GM18498 (cell line): ENCODE results near the gene TMEM143.

Experiments used
- ATAC-seq: cut with Tn5 transposase; IDR thresholded peaks from one replicate; pipeline ENCODE4 v1.9.1; 2021; ENCODE audit warnings: mild to moderate bottlenecking, moderate library complexity; ENCODE audit not compliant: unreplicated experiment

TMEM143 gene

GRCh38 chr19:48361912-48362311, 1.8 kb downstream of the TMEM143 start:
- ATAC-seq, result no peak

GRCh38 chr19:48359123-48359522, 4.6 kb downstream of the TMEM143 start:
- no peak for ATAC-seq

GRCh38 chr19:48355365-48355954, 8.3 kb downstream of the TMEM143 start:
- ATAC-seq, result no peak

DNA sequence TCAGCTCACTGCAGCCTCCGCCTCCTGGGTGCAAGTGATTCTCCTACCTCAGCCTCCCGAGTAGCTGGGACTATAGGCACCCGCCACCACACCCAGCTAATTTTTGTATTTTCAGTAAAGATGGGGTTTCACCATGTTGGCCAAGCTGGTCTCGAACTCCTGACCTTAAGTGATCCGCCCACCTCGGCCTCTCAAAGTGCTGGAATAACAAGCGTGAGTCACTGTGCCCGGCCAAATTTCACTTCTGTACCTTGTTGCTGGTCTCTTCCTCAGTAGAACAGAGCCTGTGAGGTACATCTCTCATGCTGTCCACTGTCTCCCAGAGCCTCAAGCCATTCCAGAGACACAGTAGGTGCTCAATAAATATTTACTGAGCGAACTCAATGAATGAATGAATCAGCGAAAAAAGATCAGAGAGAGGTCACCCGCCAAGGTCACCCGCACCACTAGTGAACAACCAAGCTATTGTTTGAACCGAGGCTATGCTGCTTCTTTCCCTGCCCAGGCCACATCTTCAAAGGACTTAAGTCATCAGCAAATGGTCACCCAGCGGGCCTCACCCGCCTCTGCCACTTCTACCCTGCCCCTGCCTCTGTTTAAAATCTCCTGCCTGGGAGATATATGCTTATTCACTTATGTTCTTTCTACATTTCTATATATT, 9.3 kb downstream of the TMEM143 start:
- ATAC-seq, result no peak

- ATAC-seq, result no peak
Observed at GRCh38 chr19:48353677-48354076, 10.1 kb downstream of the TMEM143 start.

DNA sequence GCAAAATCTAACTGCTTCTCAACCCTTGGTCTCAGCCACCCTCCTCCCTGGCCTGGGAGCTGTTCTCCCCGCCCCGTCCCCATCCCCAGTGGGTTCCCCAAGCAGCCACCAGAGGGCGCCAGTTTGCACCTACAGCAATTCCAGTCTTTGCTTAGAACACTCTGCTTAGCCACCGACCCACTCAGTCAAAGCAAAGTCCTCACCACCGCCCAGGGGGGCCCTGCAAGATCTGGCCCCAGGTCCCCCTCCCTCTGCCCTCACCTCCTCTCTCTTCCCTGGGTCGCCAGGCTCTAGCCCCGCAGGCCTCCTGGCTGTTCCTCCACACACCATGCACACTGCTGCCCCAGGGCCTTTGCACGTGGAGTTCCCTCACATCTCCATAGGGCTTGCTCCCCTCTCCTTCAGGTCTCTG, 12.4 kb downstream of the TMEM143 start:
- ATAC-seq, result no peak

DNA sequence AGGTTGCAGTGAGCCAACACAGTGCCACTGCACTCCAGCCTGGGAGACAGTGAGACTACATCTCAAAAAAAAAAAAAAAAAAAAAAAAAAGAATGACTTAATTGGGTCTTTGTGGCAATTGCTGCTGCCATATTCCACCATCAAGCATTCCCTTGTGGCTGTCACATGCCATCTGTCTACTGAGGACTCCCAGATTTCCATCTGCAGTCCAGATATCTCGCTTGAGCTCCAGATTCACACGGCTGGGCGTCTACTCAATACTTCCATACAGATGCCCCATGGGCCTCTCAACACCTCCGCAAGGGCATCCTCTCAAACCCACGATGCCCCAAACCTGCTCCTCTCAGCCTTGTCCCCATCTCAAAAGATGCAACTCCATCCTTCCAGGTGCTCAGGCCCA, 12.9 kb downstream of the TMEM143 start:
- ATAC-seq, result no peak

DNA sequence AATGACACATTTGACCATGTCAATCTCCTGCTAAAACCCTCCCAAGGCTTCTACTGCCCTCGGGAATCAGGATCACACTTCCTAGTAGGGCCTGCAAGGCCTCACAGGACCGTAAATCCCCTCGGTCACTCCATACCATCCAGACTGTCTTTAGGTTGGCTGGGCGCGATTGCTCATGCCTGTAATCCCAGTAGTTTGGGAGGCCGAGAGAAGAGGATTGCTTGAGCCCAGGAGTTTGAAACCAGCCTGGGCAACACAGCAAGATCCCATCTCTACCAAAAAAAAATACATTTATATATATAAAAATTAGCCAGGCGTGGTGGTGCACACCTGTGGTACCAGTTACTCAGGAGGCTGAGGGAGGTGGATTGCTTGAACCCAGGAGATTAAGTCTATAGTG, 15.0 kb downstream of the TMEM143 start:
- no peak for ATAC-seq

DNA sequence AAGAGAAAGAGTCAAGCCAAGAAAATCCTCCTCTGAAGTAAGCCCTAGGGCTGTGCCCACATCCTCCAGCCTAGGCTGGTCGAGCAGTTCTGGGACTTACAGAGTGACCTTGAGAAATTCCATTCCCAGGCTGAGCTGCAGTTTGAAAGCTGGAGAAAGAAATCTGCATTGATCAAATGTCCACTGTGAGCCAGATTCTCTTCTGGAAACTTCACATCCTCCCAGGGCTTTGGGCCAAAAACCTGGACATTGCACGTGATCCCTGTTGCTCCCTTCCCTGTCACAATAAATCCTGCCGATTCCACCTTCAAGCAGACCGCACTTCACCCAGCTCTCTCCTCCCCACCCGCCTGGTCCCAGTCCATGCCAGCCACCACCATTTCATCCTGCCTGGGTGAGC, 15.7 kb downstream of the TMEM143 start:
- ATAC-seq, result no peak

DNA sequence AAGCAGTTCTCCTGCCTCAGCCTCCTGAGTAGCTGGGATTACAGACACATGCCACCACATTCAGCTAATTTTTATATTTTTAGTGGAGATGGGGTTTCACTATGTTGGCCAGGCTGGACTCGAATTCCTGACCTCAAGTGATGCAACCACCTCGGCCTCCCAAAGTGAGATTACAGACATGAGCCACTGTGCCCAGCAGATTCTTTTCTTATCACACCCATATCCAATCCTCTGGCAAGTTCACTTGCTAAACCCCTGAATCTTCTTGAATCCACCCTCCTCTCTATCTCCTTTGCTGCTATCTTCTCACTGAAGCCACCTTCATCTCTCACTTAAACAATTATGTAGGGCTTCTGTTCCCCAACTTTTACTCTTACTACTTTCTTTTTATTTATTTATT, 17.5 kb downstream of the TMEM143 start:
- no peak for ATAC-seq

DNA sequence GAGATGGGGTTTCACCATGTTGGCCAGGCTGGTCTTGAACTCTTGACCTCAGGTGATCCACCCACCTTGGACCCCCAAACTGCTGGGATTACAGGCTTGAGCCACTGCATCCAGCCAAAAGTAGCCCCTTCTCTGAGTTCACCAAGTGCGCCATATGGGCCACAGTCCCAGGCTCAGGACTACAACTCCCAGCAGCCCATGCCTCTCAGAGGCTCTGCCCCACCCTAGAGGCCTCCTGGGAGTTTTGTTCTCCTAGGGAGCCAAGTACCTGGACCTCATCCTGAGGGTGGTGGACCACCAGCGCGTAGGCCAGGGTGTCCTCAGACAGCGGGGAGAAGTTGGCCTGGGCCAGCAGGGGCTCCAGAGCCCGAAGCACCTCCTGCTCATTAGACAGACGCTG, 18.8 kb downstream of the TMEM143 start:
- no peak for ATAC-seq

- no peak for ATAC-seq
Observed at GRCh38 chr19:48342841-48343540, 20.7 kb downstream of the TMEM143 start.

DNA sequence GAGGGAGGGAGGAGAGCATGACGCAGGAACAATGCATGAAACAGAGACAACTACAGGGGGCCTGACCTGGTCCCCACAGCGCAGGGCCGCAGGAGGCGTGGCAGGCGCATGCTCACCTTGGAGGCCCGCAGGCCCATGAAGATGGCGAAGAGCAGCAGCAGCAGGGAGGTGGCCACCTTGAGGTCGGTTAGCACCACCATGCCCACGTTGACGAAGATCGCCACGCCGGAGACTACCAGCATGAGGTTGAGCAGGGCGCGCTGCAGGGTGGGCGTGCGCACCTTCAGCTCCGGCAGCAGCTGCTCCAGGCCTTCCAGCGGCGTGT, 21.4 kb downstream of the TMEM143 start:
- no peak for ATAC-seq

- ATAC-seq, result no peak
Observed at GRCh38 chr19:48341515-48342413, 22.0 kb downstream of the TMEM143 start.

DNA sequence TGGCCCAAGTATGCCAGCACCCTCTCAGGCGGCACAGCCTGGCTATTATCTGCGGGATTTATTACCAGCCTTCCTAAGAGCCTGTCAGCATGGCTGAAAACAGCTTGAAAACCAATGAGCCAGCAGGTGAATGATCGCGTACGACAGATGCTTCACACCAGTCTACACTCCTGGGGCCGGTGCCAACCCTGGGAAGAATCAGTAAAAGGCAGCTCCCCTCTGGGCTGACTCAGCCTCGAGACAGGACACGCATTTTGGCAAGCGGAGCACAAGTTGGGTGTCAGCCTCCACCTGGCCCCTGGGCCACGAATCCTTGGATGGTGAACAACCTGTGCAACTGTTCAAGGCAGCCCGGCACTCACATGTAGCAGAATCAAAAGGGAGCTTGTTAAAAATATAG, 22.7 kb downstream of the TMEM143 start:
- ATAC-seq, result no peak

- no peak for ATAC-seq
Observed at GRCh38 chr19:48338802-48339503, 24.8 kb downstream of the TMEM143 start.

- no peak for ATAC-seq
Observed at GRCh38 chr19:48338253-48338755, 25.4 kb downstream of the TMEM143 start.

DNA sequence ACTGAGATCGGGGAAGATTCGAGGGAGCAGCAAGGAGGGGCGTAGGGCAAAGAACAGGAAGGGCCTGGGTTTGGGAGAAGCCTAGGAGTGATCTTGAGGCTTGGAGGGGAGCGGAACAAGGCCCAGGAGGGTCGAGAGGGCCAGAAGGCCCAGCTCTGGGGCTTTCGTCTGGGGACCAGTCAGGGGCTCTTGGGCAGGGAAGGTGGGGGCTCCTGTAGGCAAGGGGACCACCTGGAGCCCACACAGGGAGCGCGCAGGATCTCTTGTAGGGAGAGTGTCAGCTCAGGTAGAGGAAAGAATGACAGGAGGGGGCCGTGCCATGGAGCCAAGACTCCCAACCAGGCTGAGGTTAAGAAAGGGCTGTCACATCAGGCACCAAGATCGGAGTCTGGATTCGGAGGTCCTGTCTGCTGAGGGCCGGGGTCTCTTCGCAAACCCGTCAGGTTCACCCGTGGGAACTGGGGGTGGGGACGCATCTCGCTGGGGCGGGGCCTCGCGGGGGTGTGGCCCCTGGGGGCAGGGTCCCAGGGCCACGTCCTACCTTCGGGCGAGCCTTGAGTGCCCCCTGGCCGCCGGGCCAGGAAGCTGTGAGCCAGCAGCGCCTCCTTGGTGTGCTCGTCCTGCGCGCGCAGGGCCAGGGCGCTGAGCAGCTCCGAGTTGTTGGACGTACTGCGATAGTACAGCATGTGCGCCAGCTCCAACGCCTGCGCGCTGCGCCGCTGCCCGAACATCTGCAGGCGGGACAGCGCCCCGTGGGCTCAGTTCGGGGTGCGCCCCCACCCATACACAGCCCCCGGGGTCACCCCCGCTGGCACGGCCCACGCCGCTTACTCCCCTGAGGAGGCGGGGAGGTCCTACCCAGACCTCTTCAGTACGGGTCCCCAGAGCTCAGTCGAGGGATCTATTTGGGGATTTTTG, 30.0 kb downstream of the TMEM143 start:
- peak; percentile 62 for ATAC-seq

DNA sequence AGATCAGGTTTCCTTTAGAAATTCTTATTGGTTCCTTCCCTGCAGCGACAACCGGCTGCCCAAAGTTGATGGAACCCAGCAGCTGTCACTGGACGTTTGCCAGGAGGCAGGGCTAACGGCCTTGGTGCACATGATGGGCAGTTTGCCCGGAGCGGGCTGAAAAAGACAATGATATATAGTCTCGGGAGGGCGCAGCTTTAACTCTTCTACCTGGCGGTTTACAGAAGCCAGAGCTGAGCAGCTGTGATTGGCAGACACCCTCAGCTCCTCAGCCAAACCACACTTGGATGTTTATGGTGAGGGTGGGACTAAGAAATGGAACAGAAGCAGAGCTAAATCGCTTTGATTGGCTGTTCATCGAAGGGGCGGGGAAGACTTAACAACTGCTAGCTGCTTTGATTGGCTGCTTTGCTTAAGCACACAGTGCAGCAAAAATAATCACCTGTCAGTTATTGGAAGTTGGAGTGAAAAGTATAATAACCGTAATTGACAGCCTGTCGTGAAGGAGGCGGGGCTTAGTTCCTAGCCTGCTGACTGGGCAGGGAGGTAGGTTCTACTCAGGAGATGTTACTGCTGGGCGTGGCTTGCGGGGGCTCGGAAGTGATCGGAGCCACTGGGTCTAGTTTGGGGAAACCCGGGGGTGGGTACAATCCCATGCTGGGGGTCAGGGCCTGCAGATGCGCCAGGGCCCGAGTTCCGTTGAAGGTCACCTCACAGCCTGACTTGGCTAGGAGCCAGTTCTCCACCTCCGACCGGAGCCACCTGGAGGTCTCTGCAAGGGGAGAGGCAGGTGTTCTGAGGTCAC, 30.9 kb downstream of the TMEM143 start:
- ATAC-seq, result peak; percentile 68
